ENCODE results near the gene TPM2. TPM values are rescaled to one million over a fixed set of nuclear protein-coding genes. Genes with fewer than 3 reads are reported as not detected.

Gene TPM2
- total and polyA plus RNA-seq, 5 experiments from 2014 or later, result 0.34 to 98.5 (median 92.3) TPM; not detected in 2

- no peaks in the 10 kb centered on the region for H3K9me3 Mint-ChIP-seq
- peak overlapping the region in 3 of 10 donors; percentile 24 to 51 (median 34) for H3K27ac Mint-ChIP-seq
Measured at GRCh38 chr9:35681341-35682002, 8.3 kb downstream of the TPM2 start.

GRCh38 chr9:35680331-35681105, 9.2 kb downstream of the TPM2 start:
- Mint-ChIP-seq H3K9me3 (no peaks in the 10 kb centered on the region), H3K27ac (peak overlapping the region in 1 of 10 donors; percentile 76), H3K27me3 (peaks cover 0 to 3% (median 0%) of the 10 kb centered on the region in 5 donors), H3K36me3 (no peaks in the 10 kb centered on the region), H3K4me1 (peaks cover 6 to 12% (median 8%) of the 10 kb centered on the region in 4 donors), H3K4me3 (no peak overlapping the region)
- ATAC-seq, result no peak
- POLR2A ChIA-PET, result no interaction called here
- DNase-seq, result no peak

More at GRCh38 chr9:35681341-35682002, 8.3 kb downstream of the TPM2 start:
- ATAC-seq, result no peak
- Mint-ChIP-seq H3K27me3 (peaks cover 0 to under 1% (median 0%) of the 10 kb centered on the region in 5 donors), H3K4me3 (no peak overlapping the region), H3K36me3 (no peaks in the 10 kb centered on the region), H3K4me1 (peaks cover 2 to 11% (median 4%) of the 10 kb centered on the region in 4 donors)
- POLR2A ChIA-PET, result no interaction called here
- no peak for DNase-seq

- DNase-seq, result no peak
- Mint-ChIP-seq H3K4me1 (peaks cover 6 to 12% (median 10%) of the 10 kb centered on the region in 4 donors), H3K4me3 (no peak overlapping the region), H3K27me3 (peaks cover 0 to 3% (median 0%) of the 10 kb centered on the region in 5 donors), H3K27ac (peak overlapping the region in 1 of 10 donors; percentile 76), H3K36me3 (no peaks in the 10 kb centered on the region), H3K9me3 (no peaks in the 10 kb centered on the region)
- POLR2A ChIA-PET, result no interaction called here
- no peak for ATAC-seq
Measured at GRCh38 chr9:35679766-35680330, 9.9 kb downstream of the TPM2 start.

- peaks cover 0 to 6% (median 0%) of the 10 kb centered on the region in 5 donors for H3K27me3 Mint-ChIP-seq
- DNase-seq (no peak), ATAC-seq (no peak)
- H3K36me3 Mint-ChIP-seq, result no peaks in the 10 kb centered on the region
- H3K4me3 Mint-ChIP-seq, result no peak overlapping the region
- POLR2A ChIA-PET, result no interaction called here
- H3K9me3 Mint-ChIP-seq, result no peaks in the 10 kb centered on the region
- H3K4me1 Mint-ChIP-seq, result peaks cover 10 to 18% (median 16%) of the 10 kb centered on the region in 4 donors
- H3K27ac Mint-ChIP-seq, result peak overlapping the region in 2 of 10 donors; percentile 26 to 36
Measured at GRCh38 chr9:35679091-35679490, 10.6 kb downstream of the TPM2 start.

- POLR2A ChIA-PET, result interaction anchor here (0.5 to 1.9 kb wide), 9 partner anchors 10 to 224 kb away, joined by 3 to 8 read pairs (median 5); partner anchors contain the start of genes ARHGEF39, CCDC107, CREB3 and RMRP
- Mint-ChIP-seq H3K9me3 (no peaks in the 10 kb centered on the region), H3K27ac (peak overlapping the region in 5 of 10 donors; percentile 19 to 72 (median 65))
Measured at GRCh38 chr9:35675732-35676392, 13.9 kb downstream of the TPM2 start.

GRCh38 chr9:35675204-35675603, 14.5 kb downstream of the TPM2 start:
- H3K27me3 Mint-ChIP-seq, result peaks cover 0 to 6% (median 0%) of the 10 kb centered on the region in 5 donors

More at GRCh38 chr9:35675732-35676392, 13.9 kb downstream of the TPM2 start:
- H3K4me3 Mint-ChIP-seq, result peak overlapping the region; percentile 67 to 89 (median 83)
- H3K27me3 Mint-ChIP-seq, result peaks cover 0 to 6% (median 0%) of the 10 kb centered on the region in 5 donors
- peak in 6 of 10 donors; percentile 37 to 74 (median 48) for DNase-seq
- H3K4me1 Mint-ChIP-seq, result peaks cover 13 to 18% (median 16%) of the 10 kb centered on the region in 4 donors
- peak; percentile 64 to 83 for ATAC-seq
- H3K36me3 Mint-ChIP-seq, result no peaks in the 10 kb centered on the region

GRCh38 chr9:35674025-35674361, 15.7 kb downstream of the TPM2 start:
- no peaks in the 10 kb centered on the region for H3K36me3 Mint-ChIP-seq
- peak overlapping the region in 3 of 10 donors; percentile 20 to 59 (median 41) for H3K4me3 Mint-ChIP-seq
- peaks cover 0 to 6% (median 0%) of the 10 kb centered on the region in 5 donors for H3K27me3 Mint-ChIP-seq
- no peak for ATAC-seq
- peaks cover 11 to 18% (median 16%) of the 10 kb centered on the region in 4 donors for H3K4me1 Mint-ChIP-seq
- peak overlapping the region in 1 of 10 donors; percentile 63 for H3K27ac Mint-ChIP-seq
- DNase-seq, result no peak
- H3K9me3 Mint-ChIP-seq, result no peaks in the 10 kb centered on the region
- POLR2A ChIA-PET, result interaction anchor here (1.1 kb wide), 1 partner anchor 10 kb away, joined by 5 read pairs; the partner anchor contains the start of gene ARHGEF39

More at GRCh38 chr9:35675204-35675603, 14.5 kb downstream of the TPM2 start:
- POLR2A ChIA-PET, result interaction anchor here (0.9 to 1.9 kb wide), 7 partner anchors 10 to 57 kb away, joined by 3 to 8 read pairs (median 5); partner anchors contain the start of genes ARHGEF39, CCDC107, CREB3 and RMRP
- ATAC-seq (peak; percentile 21 to 29), DNase-seq (no peak)
- peak overlapping the region; percentile 64 to 89 (median 81) for H3K4me3 Mint-ChIP-seq
- H3K4me1 Mint-ChIP-seq, result peaks cover 13 to 18% (median 16%) of the 10 kb centered on the region in 4 donors
- H3K9me3 Mint-ChIP-seq, result no peaks in the 10 kb centered on the region
- H3K36me3 Mint-ChIP-seq, result no peaks in the 10 kb centered on the region
- H3K27ac Mint-ChIP-seq, result peak overlapping the region in 4 of 10 donors; percentile 19 to 68 (median 62)

GRCh38 chr9:35673132-35674024, 16.3 kb downstream of the TPM2 start, which contains the start of gene CA9:
Gene CA9, plus strand, starts transcription at chr9:35673928. Its CDS starts 32 bp downstream, at chr9:35673960.
- POLR2A ChIA-PET, result interaction anchor here (0.5 to 1.1 kb wide), 2 partner anchors 9 to 37 kb away, joined by 4 to 5 read pairs; partner anchors contain the start of gene ARHGEF39
- Mint-ChIP-seq H3K27me3 (peaks cover 0 to 6% (median 0%) of the 10 kb centered on the region in 5 donors), H3K4me3 (peak within 1 kb of the TSS; percentile 32 to 82 (median 68)), H3K36me3 (no peaks in the 10 kb centered on the region), H3K27ac (peak within 1 kb of the TSS in 4 of 10 donors; percentile 18 to 63 (median 42)), H3K4me1 (peaks cover 12 to 18% (median 16%) of the 10 kb centered on the region in 4 donors), H3K9me3 (no peaks in the 10 kb centered on the region)
- ATAC-seq (no peak), DNase-seq (no peak)

GRCh38 chr9:35669331-35670145, 20.2 kb downstream of the TPM2 start:
- no peak for ATAC-seq
- POLR2A ChIA-PET, result interaction anchor here (1.0 kb wide), 1 partner anchor 11 kb away, joined by 4 read pairs; the partner anchor contains the start of genes CCDC107 and RMRP

GRCh38 chr9:35667939-35668338, 21.8 kb downstream of the TPM2 start:
- Mint-ChIP-seq H3K4me3 (no peak overlapping the region), H3K36me3 (no peaks in the 10 kb centered on the region), H3K27ac (peak overlapping the region in 1 of 10 donors; percentile 1), H3K9me3 (no peaks in the 10 kb centered on the region), H3K27me3 (peaks cover 0 to 2% (median 0%) of the 10 kb centered on the region in 5 donors), H3K4me1 (peaks cover 24 to 34% (median 32%) of the 10 kb centered on the region in 4 donors)
- ATAC-seq, result no peak
- POLR2A ChIA-PET, result no interaction called here
- no peak for DNase-seq

More at GRCh38 chr9:35669331-35670145, 20.2 kb downstream of the TPM2 start:
- peaks cover 0 to 4% (median under 1%) of the 10 kb centered on the region in 5 donors for H3K27me3 Mint-ChIP-seq
- H3K27ac Mint-ChIP-seq, result no peak overlapping the region
- H3K9me3 Mint-ChIP-seq, result no peaks in the 10 kb centered on the region
- no peak for DNase-seq
- H3K4me3 Mint-ChIP-seq, result no peak overlapping the region
- H3K4me1 Mint-ChIP-seq, result peaks cover 19 to 23% (median 19%) of the 10 kb centered on the region in 4 donors
- no peaks in the 10 kb centered on the region for H3K36me3 Mint-ChIP-seq
